Uterus (tissue), 4 donors: ENCODE measurements around the gene KLHDC3. TPM values are rescaled to one million over a fixed set of nuclear protein-coding genes. Genes with fewer than 3 reads are reported as not detected.

Experiments
- DNase-seq, 2 donors: peaks; one replicate each; pipeline ENCODE4 v3.0.0-alpha.2; 2019 to 2020
- H3K27ac ChIP-seq, 2 donors: fragments of 200-600 bp; sonication (generic); 1 replicate in 1 of 2; 2 replicates in 1 of 2; pipeline ENCODE4 v1.5.1; 2016 to 2018
- H3K27me3 ChIP-seq, 2 donors: fragments of 200-600 bp; sonication (generic); one replicate each; pipeline ENCODE4 v1.5.1; 2018 to 2019; ENCODE audit warnings: control low read depth in 1 of 2
- H3K36me3 ChIP-seq, 2 donors: fragments of 200-600 bp; sonication (generic); one replicate each; pipeline ENCODE4 v1.5.1; 2019; ENCODE audit warnings: control low read depth in 1 of 2
- H3K4me1 ChIP-seq, 2 donors: fragments of 200-600 bp; sonication (generic); one replicate each; pipeline ENCODE4 v1.5.1; 2018 to 2019; ENCODE audit warnings: control low read depth in 1 of 2
- H3K4me3 ChIP-seq, 2 donors: fragments of 200-600 bp; sonication (generic); 1 replicate in 1 of 2; 2 replicates in 1 of 2; pipeline ENCODE4 v1.5.1; 2018 to 2019; ENCODE audit warnings: mild to moderate bottlenecking in 1 of 2
- H3K9me3 ChIP-seq, 2 donors: fragments of 200-600 bp; sonication (generic); one replicate each; pipeline ENCODE4 v1.5.1; 2019; ENCODE audit warnings: control low read depth in 1 of 2
- CTCF ChIP-seq, 4 experiments: fragments of 200-600 bp in 2 of 4; fragments of 450-650 bp in 2 of 4; sonication (generic) in 2 of 4; IDR thresholded peaks; one replicate each; pipeline ENCODE4 v1.5.1; 2016 to 2019; ENCODE audit warnings: antibody characterized with exemption in 4 of 4, mild to moderate bottlenecking in 2 of 4, moderate library complexity in 1 of 4
- POLR2A ChIP-seq, 2 donors: fragments of 450-650 bp; IDR thresholded peaks; one replicate each; pipeline ENCODE4 v1.6.1; 2016; ENCODE audit warnings: antibody characterized with exemption in 2 of 2, mild to moderate bottlenecking in 1 of 2, moderate library complexity in 1 of 2
- intact Hi-C: fragments of 100-400 bp; cut with DNase I; formaldehyde crosslinking; loops from one replicate; pipeline ENCODE4 v1.15.1; 2023; ENCODE audit warnings: low total_unique reads
- total RNA-seq, 4 donors: library from RNA; depleted of rRNA in 3 of 4; stranded (reverse); fragments of >200 nt in 3 of 4; gene quantifications; one replicate each; pipeline versions ENCODE4 v1.1.0 to v1.2.4, GENCODE V29; 2014 to 2023
- donor health status: DM: yes; HTN: yes; CAD: no.

Gene KLHDC3
- total RNA-seq, 4 donors from 2014 or later: 19.7 to 152 (median 56.8) TPM

- Histone ChIP-seq H3K4me1 (peaks cover 0 to 4% of the 10 kb centered on the region in 2 donors), H3K9me3 (no peaks in the 10 kb centered on the region), H3K36me3 (no peaks in the 10 kb centered on the region), H3K27me3 (no peaks in the 10 kb centered on the region), H3K27ac (no peak overlapping the region), H3K4me3 (no peak overlapping the region)
- intact Hi-C loops: no loop called here
- no peak for DNase-seq
- TF ChIP-seq POLR2A (IDR thresholded peaks at IDR 0.05) (no peak), CTCF (IDR thresholded peaks at IDR 0.05) (no peak)
These were observed 36.9 kb downstream of the KLHDC3 start for GRCh38 chr6:43050981-43051380.

GRCh38 chr6:43052225-43052841 lies 38.3 kb downstream of the KLHDC3 start:
- Histone ChIP-seq H3K9me3 (no peaks in the 10 kb centered on the region), H3K27ac (peak overlapping the region; percentile 92 to 97), H3K4me1 (peaks cover 0 to 4% of the 10 kb centered on the region in 2 donors), H3K36me3 (no peaks in the 10 kb centered on the region), H3K27me3 (no peaks in the 10 kb centered on the region), H3K4me3 (no peak overlapping the region)
- TF ChIP-seq CTCF (IDR thresholded peaks at IDR 0.05) (no peak), POLR2A (IDR thresholded peaks at IDR 0.05) (no peak)
- intact Hi-C loops: no loop called here
- peak in 1 of 2 donors; percentile 34 for DNase-seq

GRCh38 chr6:43052842-43053544 lies 38.9 kb downstream of the KLHDC3 start:
- Histone ChIP-seq H3K4me3 (peak overlapping the region; percentile 72 to 79), H3K9me3 (no peaks in the 10 kb centered on the region), H3K27me3 (no peaks in the 10 kb centered on the region), H3K36me3 (no peaks in the 10 kb centered on the region), H3K27ac (peak overlapping the region; percentile 92 to 97), H3K4me1 (peaks cover 0 to 6% of the 10 kb centered on the region in 2 donors)
- no peak for TF ChIP-seq CTCF (IDR thresholded peaks at IDR 0.05)
- no peak for TF ChIP-seq POLR2A (IDR thresholded peaks at IDR 0.05)
- peak in 1 of 2 donors; percentile 27 for DNase-seq
- intact Hi-C loops: no loop called here

- Histone ChIP-seq H3K4me1 (peaks cover 0 to 13% of the 10 kb centered on the region in 2 donors), H3K36me3 (no peaks in the 10 kb centered on the region), H3K27ac (peak within 1 kb of the TSS; percentile 92 to 97), H3K27me3 (no peaks in the 10 kb centered on the region), H3K9me3 (no peaks in the 10 kb centered on the region), H3K4me3 (peak within 1 kb of the TSS; percentile 72 to 79)
- peak; percentile 93 for DNase-seq
- intact Hi-C loops: no loop called here
- TF ChIP-seq CTCF (IDR thresholded peaks at IDR 0.05): peak in 2 of 4 experiments; percentile 28 to 32
- peak; percentile 57 to 82 for TF ChIP-seq POLR2A (IDR thresholded peaks at IDR 0.05)
These were observed 39.6 kb downstream of the KLHDC3 start, which contains the start of gene CUL7 for GRCh38 chr6:43053545-43054205. TSS of gene CUL7 (minus strand) at chr6:43053851. CDS start at chr6:43052788, 1,063 bp downstream.
